Gastrocnemius medialis (tissue), 4 donors: ENCODE results near the gene RXRG. TPM values are rescaled to one million over a fixed set of nuclear protein-coding genes. Genes with fewer than 3 reads are reported as not detected.
"Not testable (repeated sequence)": the region's sequence is repeated elsewhere in the genome, so short reads cannot be mapped to it uniquely, and the experiment has no call there.

Source experiments
- ATAC-seq, 2 donors: fragments of 150-250 bp; one replicate each; pipeline ENCODE4 v1.9.1; 2016
- DNase-seq, 2 donors: peaks; one replicate each; pipeline ENCODE4 v3.0.0-alpha.2; 2019
- H3K27ac ChIP-seq, 4 donors: fragments of 200-600 bp; sonication (generic); 1 replicate in 1 of 4; 2 replicates in 3 of 4; pipeline ENCODE4 v1.5.1; 2016 to 2018; ENCODE audit warnings: mild to moderate bottlenecking in 2 of 4, moderate library complexity in 1 of 4
- H3K27me3 ChIP-seq, 3 donors: fragments of 200-600 bp; sonication (generic) in 2 of 3; 1 replicate in 1 of 3; 2 replicates in 2 of 3; pipeline versions ENCODE4 v1.5.1 to v1.6.0; 2016 to 2019; ENCODE audit warnings: mild to moderate bottlenecking in 1 of 3, moderate library complexity in 1 of 3
- H3K36me3 ChIP-seq, 2 donors: fragments of 200-600 bp; sonication (generic) in 1 of 2; one replicate each; pipeline ENCODE4 v1.5.1; 2017 to 2018
- H3K4me1 ChIP-seq, 2 donors: fragments of 200-600 bp; sonication (generic) in 1 of 2; one replicate each; pipeline ENCODE4 v1.5.1; 2016 to 2017; ENCODE audit warnings: mild to moderate bottlenecking in 2 of 2
- H3K4me3 ChIP-seq, 4 donors: fragments of 200-600 bp; sonication (generic) in 3 of 4; 1 replicate in 1 of 4; 2 replicates in 3 of 4; pipeline ENCODE4 v1.5.1; 2016 to 2019; ENCODE audit warnings: mild to moderate bottlenecking in 2 of 4
- H3K9me3 ChIP-seq, 3 donors: fragments of 200-600 bp; sonication (generic) in 2 of 3; 1 replicate in 1 of 3; 2 replicates in 2 of 3; pipeline ENCODE4 v1.5.1; 2016 to 2019
- POLR2A ChIP-seq, 2 donors: fragments of 450-650 bp; IDR thresholded peaks; one replicate each; pipeline ENCODE4 v1.6.1; 2017; ENCODE audit warnings: antibody characterized with exemption in 2 of 2, mild to moderate bottlenecking in 2 of 2, moderate library complexity in 2 of 2
- in situ Hi-C, 4 donors: fragments of 200-750 bp; cut with MboI; loops; one replicate each; pipeline versions ENCODE4 v1.15.0 to v1.8.0; 2017; ENCODE audit warnings: low sequenced_read_pairs in 4 of 4
- intact Hi-C: fragments of 100-400 bp; cut with DNase I; formaldehyde crosslinking; loops from one replicate; pipeline ENCODE4 v1.15.1; 2023; ENCODE audit warnings: low total_unique reads
- total RNA-seq, 4 donors: library from RNA; depleted of rRNA; stranded (reverse); fragments of >200 nt; gene quantifications; one replicate each; pipeline versions ENCODE4 v1.1.0 to v1.2.3, GENCODE V29; 2016
- TF ChIP-seq, protein P1 (sequence below), 5 experiments: fragments of 450-650 bp in 3 of 5; fragments of 200-600 bp in 2 of 5; sonication (generic) in 2 of 5; IDR thresholded peaks in 4 of 5; conservative IDR thresholded peaks in 1 of 5; 1 replicate in 4 of 5; 2 replicates in 1 of 5; pipeline ENCODE4 v1.5.1; 2016 to 2019; ENCODE audit warnings: antibody characterized with exemption in 5 of 5, mild to moderate bottlenecking in 3 of 5, moderate library complexity in 3 of 5

Gene RXRG
- total RNA-seq, 4 donors from 2014 or later, result 4.2 to 15.9 (median 6.0) TPM

DNA sequence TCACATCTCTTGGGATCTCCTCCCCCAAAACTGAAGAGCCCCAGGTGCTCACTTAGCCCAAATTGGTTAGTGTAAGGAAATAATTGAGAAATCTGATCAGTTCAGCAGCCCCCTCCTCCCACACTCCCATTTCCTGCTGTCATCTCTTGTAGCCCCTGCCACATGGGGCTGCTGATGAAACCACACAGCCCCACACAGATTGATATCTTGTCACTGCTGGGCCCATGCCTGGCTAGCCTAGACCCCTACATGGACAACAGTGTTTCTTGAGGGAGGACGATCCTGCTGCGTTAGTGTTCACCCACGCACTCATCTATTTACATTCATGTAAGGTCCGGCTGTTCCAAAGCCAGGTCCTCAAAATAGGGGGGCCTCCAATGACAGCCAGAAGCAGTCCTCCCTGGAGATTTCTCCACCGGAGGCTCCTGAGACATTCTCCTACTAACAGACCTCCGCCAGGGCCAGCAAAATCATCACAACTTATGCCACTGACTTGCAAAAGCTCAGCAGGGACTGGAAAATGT, 23.9 kb upstream of the RXRG start:
- no peak for ATAC-seq
- no peaks in the 10 kb centered on the region for H3K27me3 ChIP-seq
- no peak overlapping the region for H3K27ac ChIP-seq
- H3K4me3 ChIP-seq, result no peak overlapping the region
- in situ Hi-C loops, result no loop called here
- H3K36me3 ChIP-seq, result no peaks in the 10 kb centered on the region
- H3K9me3 ChIP-seq, result no peaks in the 10 kb centered on the region
- intact Hi-C loops, result no loop called here
- no peaks in the 10 kb centered on the region for H3K4me1 ChIP-seq
- no peak for DNase-seq
- TF ChIP-seq POLR2A (IDR thresholded peaks at IDR 0.05), result no peak
- TF ChIP-seq, protein P1, sequence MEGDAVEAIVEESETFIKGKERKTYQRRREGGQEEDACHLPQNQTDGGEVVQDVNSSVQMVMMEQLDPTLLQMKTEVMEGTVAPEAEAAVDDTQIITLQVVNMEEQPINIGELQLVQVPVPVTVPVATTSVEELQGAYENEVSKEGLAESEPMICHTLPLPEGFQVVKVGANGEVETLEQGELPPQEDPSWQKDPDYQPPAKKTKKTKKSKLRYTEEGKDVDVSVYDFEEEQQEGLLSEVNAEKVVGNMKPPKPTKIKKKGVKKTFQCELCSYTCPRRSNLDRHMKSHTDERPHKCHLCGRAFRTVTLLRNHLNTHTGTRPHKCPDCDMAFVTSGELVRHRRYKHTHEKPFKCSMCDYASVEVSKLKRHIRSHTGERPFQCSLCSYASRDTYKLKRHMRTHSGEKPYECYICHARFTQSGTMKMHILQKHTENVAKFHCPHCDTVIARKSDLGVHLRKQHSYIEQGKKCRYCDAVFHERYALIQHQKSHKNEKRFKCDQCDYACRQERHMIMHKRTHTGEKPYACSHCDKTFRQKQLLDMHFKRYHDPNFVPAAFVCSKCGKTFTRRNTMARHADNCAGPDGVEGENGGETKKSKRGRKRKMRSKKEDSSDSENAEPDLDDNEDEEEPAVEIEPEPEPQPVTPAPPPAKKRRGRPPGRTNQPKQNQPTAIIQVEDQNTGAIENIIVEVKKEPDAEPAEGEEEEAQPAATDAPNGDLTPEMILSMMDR (IDR thresholded peaks at IDR 0.05 in 4 of 5, conservative IDR thresholded peaks at IDR 0.05 in 1 of 5), result no peak

DNA sequence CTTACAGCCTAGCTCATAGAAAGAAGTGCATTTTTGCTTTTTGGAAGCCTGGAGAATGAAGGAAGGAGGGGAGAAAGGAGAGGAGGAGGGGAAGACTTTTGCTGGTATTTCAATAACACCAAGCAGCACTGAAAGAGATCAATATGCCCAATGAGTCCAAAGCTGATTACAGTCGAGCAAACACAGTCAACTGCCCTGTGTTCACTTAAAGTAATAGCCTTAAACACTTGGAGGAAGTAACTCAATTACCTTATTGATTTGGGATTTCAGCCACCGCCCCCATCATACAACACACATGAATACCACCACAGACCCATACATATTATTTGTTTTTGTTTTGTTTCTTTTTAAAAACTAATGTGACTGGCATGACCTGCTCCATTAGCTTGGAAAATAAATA, 23.3 kb upstream of the RXRG start:
- Histone ChIP-seq H3K27me3 (no peaks in the 10 kb centered on the region), H3K36me3 (no peaks in the 10 kb centered on the region), H3K4me3 (no peak overlapping the region), H3K4me1 (no peaks in the 10 kb centered on the region), H3K9me3 (no peaks in the 10 kb centered on the region), H3K27ac (no peak overlapping the region)
- intact Hi-C loops, result no loop called here
- TF ChIP-seq, protein P1 (IDR thresholded peaks at IDR 0.05 in 4 of 5, conservative IDR thresholded peaks at IDR 0.05 in 1 of 5), result no peak
- TF ChIP-seq POLR2A (IDR thresholded peaks at IDR 0.05), result no peak
- in situ Hi-C loops, result no loop called here
- ATAC-seq (no peak), DNase-seq (no peak)

DNA sequence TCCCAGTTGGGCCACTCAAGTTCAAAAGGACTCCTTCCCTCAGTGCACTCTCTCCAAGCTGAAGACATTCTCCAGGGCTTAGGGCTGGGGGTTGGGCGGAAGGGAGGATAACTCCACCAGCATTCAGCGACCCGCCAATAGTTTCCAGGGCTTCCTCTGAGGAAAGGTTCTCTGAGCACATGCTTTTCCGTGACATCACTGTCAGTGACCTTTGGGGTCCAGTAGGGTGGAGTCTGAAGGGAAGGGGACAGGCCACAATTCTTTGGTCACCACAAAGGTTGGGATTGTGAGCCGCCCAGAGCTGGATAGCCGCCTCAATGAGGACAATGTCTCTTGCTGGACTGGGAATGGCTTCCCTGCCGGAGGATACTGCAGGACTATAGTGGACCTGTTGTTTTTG, 22.8 kb upstream of the RXRG start:
- TF ChIP-seq, protein P1 (IDR thresholded peaks at IDR 0.05 in 4 of 5, conservative IDR thresholded peaks at IDR 0.05 in 1 of 5), result no peak
- TF ChIP-seq POLR2A (IDR thresholded peaks at IDR 0.05), result no peak
- in situ Hi-C loops (no loop called here), intact Hi-C loops (no loop called here)
- Histone ChIP-seq H3K4me3 (no peak overlapping the region), H3K27me3 (no peaks in the 10 kb centered on the region), H3K36me3 (no peaks in the 10 kb centered on the region), H3K9me3 (no peaks in the 10 kb centered on the region), H3K27ac (no peak overlapping the region), H3K4me1 (no peaks in the 10 kb centered on the region)
- ATAC-seq (no peak), DNase-seq (no peak)

DNA sequence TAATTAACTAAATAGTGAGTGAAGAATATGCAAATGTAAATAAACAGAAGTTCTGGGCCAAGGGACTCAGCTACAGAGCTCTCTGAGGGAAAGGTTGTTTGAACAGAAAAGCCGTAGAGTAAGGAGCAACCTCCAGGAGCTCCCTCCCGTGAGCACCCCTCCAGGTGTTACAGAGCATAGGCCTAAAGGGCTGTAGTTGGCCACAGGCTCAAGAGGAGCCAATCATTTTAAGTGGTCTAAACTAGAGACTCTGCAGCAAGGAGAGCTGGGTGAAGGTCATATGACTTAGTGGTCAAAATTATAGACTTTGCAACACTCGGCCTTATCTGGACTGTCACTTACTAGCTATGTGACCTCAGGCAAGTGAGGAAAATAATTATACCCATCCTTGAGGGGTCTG, 19.1 kb upstream of the RXRG start:
- TF ChIP-seq POLR2A (IDR thresholded peaks at IDR 0.05), result no peak
- TF ChIP-seq, protein P1 (IDR thresholded peaks at IDR 0.05 in 4 of 5, conservative IDR thresholded peaks at IDR 0.05 in 1 of 5), result no peak
- DNase-seq (no peak), ATAC-seq (no peak)
- H3K27ac ChIP-seq, result no peak overlapping the region
- in situ Hi-C loops (no loop called here), intact Hi-C loops (no loop called here)
- H3K27me3 ChIP-seq, result no peaks in the 10 kb centered on the region
- H3K36me3 ChIP-seq, result no peaks in the 10 kb centered on the region
- H3K4me1 ChIP-seq, result no peaks in the 10 kb centered on the region
- H3K4me3 ChIP-seq, result no peak overlapping the region
- H3K9me3 ChIP-seq, result no peaks in the 10 kb centered on the region

DNA sequence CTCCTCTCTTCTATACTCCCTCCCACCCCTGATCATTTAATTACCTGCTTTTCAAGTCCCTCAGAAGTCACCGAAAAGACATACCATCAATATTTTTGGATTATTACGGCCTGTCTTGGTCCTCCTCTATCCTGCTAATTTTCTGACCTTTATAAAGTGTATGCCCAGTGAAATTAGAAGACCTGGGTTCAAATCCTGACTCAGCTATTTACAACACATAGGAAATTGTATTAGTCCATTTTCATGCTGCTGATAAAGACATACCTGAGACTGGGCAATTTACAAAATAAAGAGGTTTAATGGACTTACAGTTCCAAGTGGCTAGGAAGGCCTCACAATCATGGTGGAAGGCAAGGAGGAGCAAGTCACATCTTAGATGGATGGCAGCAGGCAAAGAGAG, 14.8 kb upstream of the RXRG start:
- H3K4me1 ChIP-seq, H3K9me3 ChIP-seq, intact Hi-C loops, in situ Hi-C loops, H3K4me3 ChIP-seq, H3K27me3 ChIP-seq, DNase-seq, H3K36me3 ChIP-seq, H3K27ac ChIP-seq, ATAC-seq: not testable (repeated sequence)
